Esophagus muscularis mucosa (tissue), 4 donors: ENCODE measurements around the gene EXOSC6. TPM values are rescaled to one million over a fixed set of nuclear protein-coding genes. Genes with fewer than 3 reads are reported as not detected.
"Not testable (repeated sequence)": the region's sequence is repeated elsewhere in the genome, so short reads cannot be mapped to it uniquely, and the experiment has no call there.

Source experiments
- DNase-seq: peaks from one replicate; pipeline ENCODE4 v3.0.0-alpha.2; 2017; ENCODE audit errors: extremely low spot score
- H3K27ac ChIP-seq, 4 donors: fragments of 200-600 bp; sonication (generic); replicated peaks in 1 of 4; 1 replicate in 3 of 4; 2 replicates in 1 of 4; pipeline ENCODE4 v1.5.1; 2016 to 2019; ENCODE audit warnings: mild to moderate bottlenecking in 1 of 4
- H3K27me3 ChIP-seq, 4 donors: fragments of 200-600 bp; sonication (generic); one replicate each; pipeline versions ENCODE4 v1.5.1 to v1.6.0; 2016 to 2019
- H3K36me3 ChIP-seq, 4 donors: fragments of 200-600 bp; sonication (generic); one replicate each; pipeline ENCODE4 v1.5.1; 2016 to 2019
- H3K4me1 ChIP-seq, 4 donors: fragments of 200-600 bp; sonication (generic); one replicate each; pipeline ENCODE4 v1.5.1; 2016 to 2019
- H3K4me3 ChIP-seq, 4 donors: fragments of 200-600 bp; sonication (generic); 1 replicate in 2 of 4; 2 replicates in 2 of 4; pipeline ENCODE4 v1.5.1; 2016 to 2019; ENCODE audit warnings: mild to moderate bottlenecking in 4 of 4, moderate library complexity in 1 of 4
- H3K9me3 ChIP-seq, 4 donors: fragments of 200-600 bp; sonication (generic); 1 replicate in 3 of 4; 2 replicates in 1 of 4; pipeline ENCODE4 v1.5.1; 2016 to 2019
- CTCF ChIP-seq, 3 experiments: fragments of 200-600 bp in 2 of 3; fragments of 450-650 bp in 1 of 3; sonication (generic) in 2 of 3; IDR thresholded peaks; one replicate each; pipeline ENCODE4 v1.5.1; 2017 to 2019; ENCODE audit warnings: antibody characterized with exemption in 3 of 3, mild to moderate bottlenecking in 2 of 3, moderate library complexity in 1 of 3
- EP300 ChIP-seq: sonication (generic); formaldehyde crosslinking; IDR thresholded peaks from one replicate; pipeline ENCODE4 v1.6.1; 2017; ENCODE audit warnings: antibody characterized with exemption
- POLR2A ChIP-seq: fragments of 450-650 bp; IDR thresholded peaks from one replicate; pipeline ENCODE4 v1.6.1; 2017; ENCODE audit warnings: antibody characterized with exemption, moderate library complexity, mild to moderate bottlenecking, low read depth
- POLR2AphosphoS5 ChIP-seq, 2 donors: sonication (generic); formaldehyde crosslinking; IDR thresholded peaks; one replicate each; pipeline ENCODE4 v1.6.1; 2017; ENCODE audit warnings: antibody characterized with exemption in 2 of 2
- WGBS: methylation state at CpG from one replicate; pipeline ENCODE4 v1.1.5; 2018; 5-methylcytosine and 5-hydroxymethylcytosine counted together
- intact Hi-C: fragments of 100-400 bp; cut with DNase I; formaldehyde crosslinking; loops from one replicate; pipeline ENCODE4 v1.15.1; 2023
- total RNA-seq, 4 donors: library from RNA; depleted of rRNA; stranded (reverse); fragments of >200 nt; gene quantifications; one replicate each; pipeline versions ENCODE4 v1.1.0 to v1.2.1, GENCODE V29; 2016

EXOSC6 gene
- total RNA-seq, 4 donors from 2014 or later = 17.0 to 38.0 (median 30.6) TPM

- 64% methylated on average over 1 of the region's 1 CpG for WGBS
- intact Hi-C loops = no loop called here
Measured at GRCh38 chr16:70276392-70276791, 24.7 kb upstream of the EXOSC6 start.

GRCh38 chr16:70271696-70272095, 20.0 kb upstream of the EXOSC6 start:
- H3K4me3 ChIP-seq = no peak overlapping the region
- peaks cover 0 to under 1% (median 0%) of the 10 kb centered on the region in 4 donors for H3K4me1 ChIP-seq
- H3K9me3 ChIP-seq = no peaks in the 10 kb centered on the region
- no peak for TF ChIP-seq POLR2AphosphoS5 (IDR thresholded peaks at IDR 0.05)
- TF ChIP-seq POLR2A = no peak
- no peak for TF ChIP-seq EP300
- TF ChIP-seq CTCF (IDR thresholded peaks at IDR 0.05) = no peak
- no peak overlapping the region for H3K27ac ChIP-seq
- H3K27me3 ChIP-seq = no peaks in the 10 kb centered on the region
- intact Hi-C loops = no loop called here
- 94% methylated on average over 10 of the region's 10 CpGs for WGBS
- DNase-seq = no peak
- peaks cover 93 to 100% (median 97%) of the 10 kb centered on the region in 4 donors for H3K36me3 ChIP-seq

More at GRCh38 chr16:70276392-70276791, 24.7 kb upstream of the EXOSC6 start:
- Histone ChIP-seq H3K4me1 (peaks cover 0 to 7% (median 0%) of the 10 kb centered on the region in 4 donors), H3K27ac (no peak overlapping the region), H3K27me3 (no peaks in the 10 kb centered on the region), H3K9me3 (no peaks in the 10 kb centered on the region), H3K36me3 (peaks cover 89 to 100% (median 95%) of the 10 kb centered on the region in 4 donors), H3K4me3 (no peak overlapping the region)
- DNase-seq = no peak
- TF ChIP-seq POLR2AphosphoS5 (IDR thresholded peaks at IDR 0.05) (no peak), POLR2A (no peak), CTCF (IDR thresholded peaks at IDR 0.05) (no peak), EP300 (no peak)

- H3K4me1 ChIP-seq = no peaks in the 10 kb centered on the region
- TF ChIP-seq EP300 (no peak), CTCF (IDR thresholded peaks at IDR 0.05) (no peak), POLR2AphosphoS5 (IDR thresholded peaks at IDR 0.05) (no peak), POLR2A (no peak)
- H3K27ac ChIP-seq = no peak overlapping the region
- no peaks in the 10 kb centered on the region for H3K9me3 ChIP-seq
- WGBS = 93% methylated on average over 3 of the region's 3 CpGs
- H3K27me3 ChIP-seq = no peaks in the 10 kb centered on the region
- H3K36me3 ChIP-seq = peaks cover 93 to 100% (median 96%) of the 10 kb centered on the region in 4 donors
- no peak for DNase-seq
- H3K4me3 ChIP-seq = no peak overlapping the region
- intact Hi-C loops = no loop called here
Measured at GRCh38 chr16:70270176-70270575, 18.4 kb upstream of the EXOSC6 start.

GRCh38 chr16:70269471-70269870, 17.7 kb upstream of the EXOSC6 start:
- H3K4me1 ChIP-seq = no peaks in the 10 kb centered on the region
- TF ChIP-seq POLR2A = no peak
- no peak for TF ChIP-seq EP300
- TF ChIP-seq POLR2AphosphoS5 (IDR thresholded peaks at IDR 0.05) = no peak
- no peak for TF ChIP-seq CTCF (IDR thresholded peaks at IDR 0.05)
- H3K27me3 ChIP-seq = no peaks in the 10 kb centered on the region
- no peak overlapping the region for H3K4me3 ChIP-seq
- peaks cover 93 to 100% (median 96%) of the 10 kb centered on the region in 4 donors for H3K36me3 ChIP-seq
- no peak overlapping the region for H3K27ac ChIP-seq
- H3K9me3 ChIP-seq = no peaks in the 10 kb centered on the region
- WGBS = 84% methylated on average over 12 of the region's 12 CpGs
- intact Hi-C loops = no loop called here
- DNase-seq = no peak

- peaks cover 94 to 100% (median 96%) of the 10 kb centered on the region in 4 donors for H3K36me3 ChIP-seq
- H3K27me3 ChIP-seq, H3K27ac ChIP-seq, H3K4me1 ChIP-seq, intact Hi-C loops, H3K9me3 ChIP-seq, H3K4me3 ChIP-seq, DNase-seq: not testable (repeated sequence)
- 93% methylated on average over 10 of the region's 10 CpGs for WGBS
Measured at GRCh38 chr16:70267922-70268321, 16.2 kb upstream of the EXOSC6 start.
